A549 (cell line): ENCODE results near the gene ATXN7L1. TPM values are rescaled to one million over a fixed set of nuclear protein-coding genes. Genes with fewer than 3 reads are reported as not detected.

Experiments used
- ATAC-seq, 2 experiments: fragments of 200-7000 bp in 1 of 2; fragments of >200 bp in 1 of 2; cut with Nextera tagmentation in 1 of 2; cut with Tn5 transposase in 1 of 2; 3 replicates each; pipeline versions ENCODE4 v1.8.0 to v1.9.1; 2018 to 2020; ENCODE audit warnings: mild to moderate bottlenecking in 1 of 2, moderate library complexity in 1 of 2
- CTCF ChIA-PET: fragments of 300-600 bp; sonication (Branson Sonifier 250); formaldehyde crosslinking; extraction: SDS; loops from one replicate; lab custom pipeline; 2021; ENCODE audit warnings: antibody characterized with exemption, inconsistent platforms; lab: Yijun Ruan, JAX
- POLR2A ChIA-PET: fragments of 350-600 bp; formaldehyde crosslinking; extraction: SDS; loops from one replicate; lab custom pipeline; 2021; ENCODE audit warnings: antibody characterized with exemption, inconsistent platforms; lab: Yijun Ruan, JAX
- DNase-seq, 2 experiments: peaks; one replicate each; pipeline versions ENCODE4 v3.0.0 to v3.0.0-alpha.2; 2011 to 2016; ENCODE audit warnings: low read depth in 1 of 2, low spot score in 1 of 2
- FAIRE-seq: peaks from 2 replicates; lab custom pipeline; 2011; peaks lifted over from hg19 to GRCh38; lab: Jason Lieb, UNC
- H3K27ac ChIP-seq, 2 experiments: fragments of >200 bp; sonication (Bioruptor Twin); formaldehyde crosslinking; 3 replicates each; pipeline ENCODE4 v1.5.1; 2016 to 2017
- H3K4me1 ChIP-seq: fragments of >200 bp; sonication (Bioruptor Twin); formaldehyde crosslinking; 3 replicates; pipeline ENCODE4 v1.6.1; 2016
- H3K4me2 ChIP-seq: fragments of >200 bp; sonication (Bioruptor Twin); formaldehyde crosslinking; 3 replicates; pipeline ENCODE4 v1.6.1; 2016
- H3K4me3 ChIP-seq: fragments of >200 bp; sonication (Bioruptor Twin); formaldehyde crosslinking; 3 replicates; pipeline ENCODE4 v1.5.1; 2016
- H3K9me3 ChIP-seq: fragments of >200 bp; sonication (Bioruptor Twin); formaldehyde crosslinking; 3 replicates; pipeline ENCODE4 v1.6.1; 2016
- BCL3 ChIP-seq: fragments of >200 bp; sonication (Bioruptor Twin); formaldehyde crosslinking; IDR thresholded peaks from 3 replicates; pipeline ENCODE4 v1.6.1; 2016
- CTCF ChIP-seq: fragments of >200 bp; sonication (Bioruptor Twin); formaldehyde crosslinking; IDR thresholded peaks from 3 replicates; pipeline ENCODE4 v1.5.1; 2016
- ESRRA ChIP-seq: fragments of 150-350 bp; IDR thresholded peaks from 2 replicates; pipeline ENCODE4 v1.6.1; 2014; ENCODE audit warnings: mild to moderate bottlenecking, low read length, borderline replicate concordance
- FOSL2 ChIP-seq, 2 experiments: fragments of 450-650 bp in 1 of 2; fragments of >200 bp in 1 of 2; sonication (Bioruptor Twin) in 1 of 2; formaldehyde crosslinking; IDR thresholded peaks; 2 replicates each; pipeline versions ENCODE4 v1.5.0 to v1.6.1; 2016 to 2020; ENCODE audit warnings: mild to moderate bottlenecking in 1 of 2, moderate library complexity in 1 of 2
- HOXA7 ChIP-seq: fragments of 250-450 bp; sonication (Bioruptor Pico); IDR thresholded peaks from 2 replicates; pipeline ENCODE4 v1.5.0; 2020; ENCODE audit warnings: mild to moderate bottlenecking, moderate library complexity
- MAX ChIP-seq: IDR thresholded peaks from 2 replicates; pipeline ENCODE4 v1.6.1; 2012
- NFE2L2 ChIP-seq: fragments of 150-350 bp; conservative IDR thresholded peaks from 2 replicates; pipeline ENCODE4 v1.6.1; 2014; ENCODE audit warnings: low read length
- NPAS2 ChIP-seq: fragments of 250-450 bp; sonication (Bioruptor Pico); IDR thresholded peaks from 2 replicates; pipeline ENCODE4 v1.8.0; 2022; ENCODE audit warnings: mild to moderate bottlenecking, moderate library complexity, borderline replicate concordance
- NR3C1 ChIP-seq: fragments of >200 bp; sonication (Bioruptor Twin); formaldehyde crosslinking; IDR thresholded peaks from 3 replicates; pipeline ENCODE4 v1.6.1; 2017
- POLR2AphosphoS2 ChIP-seq: conservative IDR thresholded peaks from 2 replicates; pipeline ENCODE4 v1.6.1; 2012; ENCODE audit warnings: low read length, improper control_type of control experiment, inconsistent platforms
- ZFP36 ChIP-seq: fragments of 450-650 bp; IDR thresholded peaks from 2 replicates; pipeline ENCODE4 v1.6.1; 2014; ENCODE audit warnings: borderline replicate concordance; ENCODE audit not compliant: partially characterized antibody
- WGBS: methylation state at CpG from one replicate; pipeline ENCODE4 v1.1.6; 2017; ENCODE audit errors: missing lambda C conversion rate; 5-methylcytosine and 5-hydroxymethylcytosine counted together
- polyA plus RNA-seq, 4 experiments: library from polyadenylated mRNA; depleted of rRNA in 3 of 4; stranded (reverse); fragments of >200 nt; fragmentation: RNase III in 1 of 4; extraction: RNeasy Plus Mini Kit Qiagen cat#74134 plus additional on column Dnase treatment in 1 of 4; gene quantifications; 2 replicates in 3 of 4; 3 replicates in 1 of 4; pipeline ENCODE4 v1.2.3, GENCODE V29; 2011 to 2017
- TF ChIP-seq, protein P1 (sequence below): IDR thresholded peaks from 2 replicates; pipeline ENCODE4 v1.6.1; 2012; ENCODE audit warnings: low read depth, borderline replicate concordance
- TF ChIP-seq, protein P2 (sequence below): fragments of >200 bp; sonication (Bioruptor Twin); formaldehyde crosslinking; IDR thresholded peaks from 2 replicates; pipeline ENCODE4 v1.6.1; 2016
- TF ChIP-seq, protein P3 (sequence below): fragments of 450-650 bp; IDR thresholded peaks from 2 replicates; pipeline ENCODE4 v1.6.1; 2014; ENCODE audit warnings: antibody characterized with exemption

The ATXN7L1 gene
- polyA plus RNA-seq, 2 of the 4 experiments (the other 2 are of a cell fraction), result 4.5 to 5.7 TPM

GRCh38 chr7:105621176-105621575 is 255.2 kb downstream of the ATXN7L1 start:
- H3K4me1 ChIP-seq, result no peaks in the 10 kb centered on the region
- DNase-seq (no peak), FAIRE-seq (no peak), ATAC-seq (no peak)
- ChIA-PET CTCF (interaction anchor here (1.5 to 1.6 kb wide), 2 partner anchors 89 to 421 kb away, joined by 4 read pairs; partner anchors contain the start of gene RINT1), POLR2A (no interaction called here)
- H3K4me3 ChIP-seq, result no peak overlapping the region
- H3K9me3 ChIP-seq, result peaks cover 6% of the 10 kb centered on the region; the same call in 1 of the 3 replicates
- no peak overlapping the region for H3K4me2 ChIP-seq
- TF ChIP-seq, protein P1, sequence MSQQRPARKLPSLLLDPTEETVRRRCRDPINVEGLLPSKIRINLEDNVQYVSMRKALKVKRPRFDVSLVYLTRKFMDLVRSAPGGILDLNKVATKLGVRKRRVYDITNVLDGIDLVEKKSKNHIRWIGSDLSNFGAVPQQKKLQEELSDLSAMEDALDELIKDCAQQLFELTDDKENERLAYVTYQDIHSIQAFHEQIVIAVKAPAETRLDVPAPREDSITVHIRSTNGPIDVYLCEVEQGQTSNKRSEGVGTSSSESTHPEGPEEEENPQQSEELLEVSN, result no peak
- no peak for TF ChIP-seq CTCF
- no peak for TF ChIP-seq NPAS2
- WGBS, result 35% methylated on average over 2 of the region's 2 CpGs
- no peak overlapping the region for H3K27ac ChIP-seq

- no peak for TF ChIP-seq POLR2AphosphoS2
- DNase-seq (no peak), ATAC-seq (no peak), FAIRE-seq (no peak)
- CTCF ChIA-PET, result interaction anchor here (1.6 kb wide), 2 partner anchors 30 to 88 kb away, joined by 3 to 4 read pairs; partner anchors contain the start of gene RINT1
- no peak overlapping the region for H3K4me3 ChIP-seq
- POLR2A ChIA-PET, result no interaction called here
- H3K4me2 ChIP-seq, result no peak overlapping the region
- H3K4me1 ChIP-seq, result no peaks in the 10 kb centered on the region
- H3K27ac ChIP-seq, result no peak overlapping the region
- WGBS, result 95% methylated on average over 4 of the region's 4 CpGs
- H3K9me3 ChIP-seq, result no peaks in the 10 kb centered on the region
Measured at GRCh38 chr7:105619590-105619989, 256.8 kb downstream of the ATXN7L1 start.

- Histone ChIP-seq H3K4me1 (no peaks in the 10 kb centered on the region), H3K4me2 (no peak overlapping the region), H3K27ac (no peak overlapping the region), H3K9me3 (no peaks in the 10 kb centered on the region), H3K4me3 (no peak overlapping the region)
- 79% methylated on average over 5 of the region's 5 CpGs for WGBS
- no peak for FAIRE-seq
- DNase-seq, result no peak
- POLR2A ChIA-PET, result no interaction called here
- CTCF ChIA-PET, result no interaction called here
- TF ChIP-seq NFE2L2 (no peak), HOXA7 (CRISPR knock-in tag) (no peak), POLR2AphosphoS2 (no peak), BCL3 (no peak), ZFP36 (no peak), NR3C1 (no peak), ESRRA (no peak), MAX (no peak)
- TF ChIP-seq, protein P2, sequence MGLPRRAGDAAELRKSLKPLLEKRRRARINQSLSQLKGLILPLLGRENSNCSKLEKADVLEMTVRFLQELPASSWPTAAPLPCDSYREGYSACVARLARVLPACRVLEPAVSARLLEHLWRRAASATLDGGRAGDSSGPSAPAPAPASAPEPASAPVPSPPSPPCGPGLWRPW, result no peak
- TF ChIP-seq, protein P3, sequence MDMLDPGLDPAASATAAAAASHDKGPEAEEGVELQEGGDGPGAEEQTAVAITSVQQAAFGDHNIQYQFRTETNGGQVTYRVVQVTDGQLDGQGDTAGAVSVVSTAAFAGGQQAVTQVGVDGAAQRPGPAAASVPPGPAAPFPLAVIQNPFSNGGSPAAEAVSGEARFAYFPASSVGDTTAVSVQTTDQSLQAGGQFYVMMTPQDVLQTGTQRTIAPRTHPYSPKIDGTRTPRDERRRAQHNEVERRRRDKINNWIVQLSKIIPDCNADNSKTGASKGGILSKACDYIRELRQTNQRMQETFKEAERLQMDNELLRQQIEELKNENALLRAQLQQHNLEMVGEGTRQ, result no peak
- ATAC-seq, result no peak
Measured at GRCh38 chr7:105618016-105618296, 258.4 kb downstream of the ATXN7L1 start.

- ChIA-PET POLR2A (no interaction called here), CTCF (no interaction called here)
- H3K9me3 ChIP-seq, result no peaks in the 10 kb centered on the region
- H3K4me1 ChIP-seq, result no peaks in the 10 kb centered on the region
- no peak overlapping the region for H3K27ac ChIP-seq
- TF ChIP-seq FOSL2 (IDR thresholded peaks at IDR 0.05) (no peak), FOSL2 (CRISPR knock-in tag; IDR thresholded peaks at IDR 0.05) (no peak), NPAS2 (no peak)
- no peak for FAIRE-seq
- no peak overlapping the region for H3K4me2 ChIP-seq
- no peak for DNase-seq
- no peak overlapping the region for H3K4me3 ChIP-seq
- 92% methylated on average over 14 of the region's 14 CpGs for WGBS
- ATAC-seq, result no peak
Measured at GRCh38 chr7:105617280-105618015, 259.0 kb downstream of the ATXN7L1 start.
